ENCODE measurements around the gene WWC2.
A peak's percentile ranks its signal among the peaks of the same experiment; 100 is the strongest.

Gene WWC2

GRCh38 chr4:183098723-183099536 is at the start of gene WWC2:
Gene WWC2 (plus strand): TSS chr4:183099257. CDS start chr4:183099492, 235 bp downstream.
- FAIRE-seq: no peak

GRCh38 chr4:183053681-183054080 is 45.4 kb upstream of the WWC2 start:
- no peak for FAIRE-seq

DNA sequence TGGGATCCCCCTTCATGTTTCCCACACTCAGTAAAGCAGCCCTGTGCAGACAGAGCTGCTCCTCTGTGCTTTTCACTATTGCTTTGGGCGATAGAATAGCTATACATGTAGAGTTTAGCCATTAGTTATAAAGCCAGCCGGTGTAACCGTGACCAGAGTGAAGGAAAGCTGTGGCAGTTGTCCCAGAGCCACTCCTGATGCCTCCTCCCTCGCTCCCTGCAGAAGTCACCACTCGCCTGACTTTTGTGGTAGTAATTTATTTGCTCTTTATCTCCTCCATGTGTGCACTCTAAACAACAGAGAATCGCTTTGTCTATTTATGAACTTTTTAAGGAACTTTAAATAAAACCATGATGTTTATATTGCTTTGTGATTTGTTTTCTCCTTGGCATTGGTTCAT is 41.8 kb upstream of the WWC2 start:
- FAIRE-seq: no peak

DNA sequence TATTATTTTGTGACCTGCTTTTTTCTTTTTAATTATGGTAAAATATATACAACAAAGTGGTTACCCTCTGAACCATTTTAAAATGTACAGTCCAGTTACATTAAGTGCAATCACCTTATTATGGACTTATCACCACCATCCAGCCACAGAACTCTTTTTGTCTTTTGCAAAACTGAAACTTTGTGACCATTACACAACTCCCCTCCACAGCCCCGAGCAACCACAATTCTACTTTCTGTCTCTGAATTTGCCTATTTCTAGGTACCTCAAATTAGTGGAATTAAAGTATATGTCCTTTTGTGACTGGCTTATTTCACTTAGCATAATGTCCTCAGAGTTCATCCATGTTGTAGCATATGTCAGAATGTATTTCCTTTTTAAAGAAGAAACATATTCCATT is 39.3 kb upstream of the WWC2 start:
- no peak for FAIRE-seq

DNA sequence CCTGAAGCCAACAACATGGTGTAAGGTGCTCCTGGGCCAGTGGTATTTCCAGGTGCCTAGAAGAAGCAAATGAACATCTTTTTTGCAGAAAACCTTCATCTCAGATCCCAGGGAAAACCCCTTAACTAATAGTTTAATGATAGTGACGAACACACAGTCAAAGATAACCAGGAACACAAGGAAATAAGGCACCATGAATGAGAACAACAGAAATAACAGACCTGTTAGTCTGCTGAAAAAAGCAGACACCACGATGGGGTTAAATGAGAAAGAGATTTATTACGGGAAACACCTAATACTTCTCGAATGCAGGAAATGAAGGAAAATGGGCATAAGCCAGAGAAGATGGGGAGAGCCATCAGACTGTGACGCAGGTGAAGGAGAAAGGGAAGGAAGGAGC is 30.6 kb upstream of the WWC2 start:
- FAIRE-seq: no peak

GRCh38 chr4:183071222-183071621 is 27.8 kb upstream of the WWC2 start:
- no peak for FAIRE-seq

DNA sequence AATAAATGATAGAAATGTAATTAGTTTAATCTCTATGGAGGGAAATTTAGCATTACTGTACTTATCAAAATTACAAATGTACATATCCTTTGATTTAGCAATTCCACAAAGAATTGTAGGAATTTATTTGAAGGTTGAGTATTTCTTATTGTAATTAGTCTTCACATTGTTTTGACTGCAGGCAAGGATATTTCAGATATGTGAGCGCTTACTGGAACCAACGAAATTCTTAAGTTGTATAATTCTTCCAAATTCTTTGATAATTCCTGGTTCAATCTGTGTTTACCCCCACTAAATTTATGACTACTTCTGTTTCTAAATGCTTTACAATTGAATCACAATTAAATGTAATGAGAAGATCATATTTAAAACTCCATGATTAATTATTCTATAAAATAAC is 26.9 kb upstream of the WWC2 start:
- FAIRE-seq: no peak

GRCh38 chr4:183073838-183074145 is 25.3 kb upstream of the WWC2 start:
- no peak for FAIRE-seq

DNA sequence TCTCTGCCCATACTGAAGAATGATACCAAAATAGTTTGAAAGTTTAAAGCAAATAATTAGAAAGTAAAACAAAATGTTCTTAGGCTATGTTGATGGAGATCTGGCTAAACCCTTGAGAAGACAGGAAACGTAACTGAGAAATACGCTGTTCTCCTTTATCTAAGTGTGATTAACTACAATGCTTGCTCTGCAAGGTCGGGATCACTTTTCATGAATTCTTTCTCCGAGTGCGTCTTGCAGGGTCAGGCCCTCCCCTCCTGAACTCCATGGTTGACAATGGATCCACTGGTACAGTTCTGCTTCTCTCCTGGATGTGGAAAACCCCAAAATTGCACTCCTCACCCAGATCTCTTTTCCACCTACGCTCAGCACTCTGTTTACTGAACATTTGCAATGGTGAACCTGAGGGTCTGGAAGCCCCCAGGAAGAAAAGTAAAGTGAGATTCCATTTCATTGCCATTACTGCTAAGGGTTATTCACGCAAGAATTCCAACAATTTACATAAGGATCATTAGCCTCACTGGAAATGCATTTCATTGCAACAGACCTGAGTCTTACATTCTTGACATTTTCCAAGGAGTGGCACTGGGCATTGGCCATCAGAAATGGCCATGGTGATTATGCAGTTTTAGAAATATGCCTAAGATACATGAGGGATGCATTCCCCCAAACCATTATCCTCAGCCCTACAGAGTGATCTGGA is 24.6 kb upstream of the WWC2 start:
- no peak for FAIRE-seq

DNA sequence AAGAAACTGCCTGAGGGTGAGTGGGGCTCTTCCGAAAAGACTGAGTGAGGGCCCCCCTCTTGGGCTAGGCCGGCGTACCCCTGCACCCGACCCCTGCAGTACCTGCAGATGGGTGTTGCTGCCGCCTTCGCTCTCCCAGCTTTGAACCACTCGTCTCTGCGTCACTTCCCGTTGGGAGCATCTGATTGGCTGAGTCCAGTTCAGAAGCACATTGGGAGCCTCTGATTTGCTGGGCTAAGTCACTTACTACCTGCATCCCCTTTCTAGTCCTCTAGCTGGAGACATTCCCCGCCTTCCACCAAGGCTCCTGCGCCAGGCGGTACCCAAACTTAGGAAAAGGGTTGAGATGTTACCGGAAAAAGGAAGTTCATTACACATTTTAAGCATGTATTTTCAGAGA is 20.4 kb upstream of the WWC2 start:
- no peak for FAIRE-seq

DNA sequence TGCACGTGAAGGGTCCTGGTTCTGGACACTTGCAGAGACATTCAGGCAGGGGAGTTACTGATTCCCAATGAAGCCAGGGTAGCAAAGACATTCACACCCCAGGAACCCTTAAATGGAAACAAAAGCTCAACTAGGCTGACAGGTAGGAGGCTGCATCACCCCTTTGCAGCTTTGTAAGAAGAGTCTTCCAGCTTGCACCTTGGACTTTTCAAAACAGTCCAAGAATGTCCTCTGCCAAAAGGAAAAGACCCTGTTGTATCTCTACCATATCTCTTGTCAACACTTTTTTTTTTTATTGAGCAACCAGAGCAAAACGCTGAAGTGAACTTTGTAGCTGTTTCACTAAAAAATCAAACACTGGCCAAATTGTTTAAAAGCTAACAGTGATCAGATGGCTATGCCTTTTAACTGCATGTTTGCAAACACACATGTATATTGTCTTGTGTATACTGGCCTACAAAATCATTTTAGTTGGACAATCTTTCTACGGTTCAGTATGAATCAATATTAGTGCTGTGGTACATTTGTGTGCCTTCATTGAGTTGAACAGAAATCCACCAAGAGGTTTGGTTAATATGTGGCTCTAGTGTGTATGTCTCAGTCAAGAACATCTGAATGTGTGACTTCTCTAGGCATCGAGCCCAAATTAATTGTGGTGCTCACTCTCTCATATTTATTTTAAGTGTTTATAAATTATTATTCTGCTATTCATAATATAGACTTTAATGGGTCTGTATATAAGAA is 18.5 kb upstream of the WWC2 start:
- no peak for FAIRE-seq

DNA sequence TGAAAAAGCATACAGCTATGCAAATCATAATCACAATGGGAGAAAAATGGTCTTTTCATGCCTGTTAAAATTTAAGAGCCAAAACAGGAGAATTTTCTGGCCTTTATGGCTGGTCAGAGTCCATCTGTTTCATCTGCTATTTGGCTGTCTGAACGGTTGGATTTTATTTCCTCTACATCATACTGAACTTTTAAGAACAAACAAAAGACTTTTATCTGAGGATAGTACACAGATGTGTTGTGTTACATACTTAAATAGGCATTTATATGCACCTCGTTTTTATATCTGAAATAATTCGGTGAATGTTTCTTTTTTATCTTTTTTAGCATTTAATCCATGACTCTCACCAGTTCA is 18.0 kb upstream of the WWC2 start:
- no peak for FAIRE-seq

DNA sequence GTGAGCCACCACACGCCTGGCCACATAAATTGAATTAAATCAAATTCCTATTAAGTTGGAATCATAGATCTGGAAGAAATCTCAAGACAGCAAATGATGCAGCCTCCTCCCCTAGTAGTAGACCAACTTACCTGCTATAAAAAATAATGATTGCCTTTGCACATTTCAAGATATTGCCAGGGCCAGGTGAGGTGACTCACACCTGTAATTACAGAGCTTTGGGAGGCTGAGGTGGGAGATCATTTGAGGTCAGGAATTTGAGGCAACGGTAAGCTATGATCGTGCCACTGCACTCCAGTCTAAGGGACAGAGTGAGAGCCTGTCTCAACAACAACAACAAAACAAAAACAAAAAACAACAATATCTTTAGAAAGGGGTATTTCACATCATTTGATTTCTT is 17.0 kb upstream of the WWC2 start:
- FAIRE-seq: no peak

GRCh38 chr4:183094393-183095198 is 4.5 kb upstream of the WWC2 start:
- FAIRE-seq: no peak

DNA sequence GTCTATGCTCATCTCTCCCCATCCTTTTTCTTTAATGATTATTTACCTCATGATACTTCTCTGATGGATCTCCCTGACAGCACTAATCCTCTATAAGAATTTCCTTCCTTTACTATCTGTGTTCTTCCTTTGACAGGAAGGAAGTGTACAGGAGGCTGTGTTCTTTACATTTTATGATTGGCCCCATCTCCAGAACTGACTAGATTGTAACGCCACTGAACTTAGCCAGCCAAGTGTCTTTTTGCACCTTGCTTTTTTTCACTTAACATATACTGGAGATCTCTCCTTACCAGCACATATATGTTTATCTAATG is 3.9 kb upstream of the WWC2 start:
- FAIRE-seq: no peak

GRCh38 chr4:183096276-183096965 is 2.6 kb upstream of the WWC2 start:
- FAIRE-seq: no peak

DNA sequence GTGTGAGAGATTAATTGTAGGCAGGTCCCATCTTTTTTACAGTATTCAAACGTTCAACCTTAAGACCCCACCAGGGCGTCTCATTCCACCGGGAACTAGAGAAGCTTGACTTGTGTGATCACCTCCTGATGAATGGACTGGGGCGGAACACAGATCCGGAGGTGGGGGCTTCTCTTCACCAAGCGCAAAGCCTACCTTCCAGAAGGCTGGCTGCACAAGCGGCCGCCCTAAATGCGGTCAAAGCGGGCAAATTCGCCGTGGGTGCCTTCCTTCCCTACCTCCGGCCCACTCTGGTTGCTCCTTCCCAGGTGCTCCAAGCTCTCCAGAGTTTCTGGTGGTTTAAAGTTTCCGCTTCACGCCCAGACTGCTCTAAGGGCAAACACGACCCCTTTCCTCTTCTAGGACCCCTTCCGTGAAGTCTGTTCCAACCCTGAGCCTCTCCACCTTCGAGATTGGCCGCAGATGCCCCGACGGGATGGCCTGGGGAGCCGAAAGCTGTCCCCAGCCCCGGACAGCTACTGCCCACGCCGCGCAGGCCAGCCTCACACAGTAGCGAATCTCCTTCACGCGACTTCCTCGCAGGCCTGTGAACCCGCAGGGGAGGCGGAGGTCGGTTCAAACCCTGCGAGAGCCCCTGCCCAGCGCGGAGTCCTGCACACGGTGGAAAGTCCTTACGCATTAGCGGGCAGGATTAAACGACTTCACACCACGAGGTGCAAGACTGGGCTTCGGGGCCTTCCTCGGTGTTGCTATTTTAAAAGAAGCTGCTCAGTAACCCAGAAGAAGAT is 1.6 kb upstream of the WWC2 start:
- no peak for FAIRE-seq

- no peak for FAIRE-seq
Measured at GRCh38 chr4:183098019-183098722, 886 bp upstream of the WWC2 start.

GRCh38 chr4:183099537-183100297 is 660 bp downstream of the WWC2 start:
- no peak for FAIRE-seq

DNA sequence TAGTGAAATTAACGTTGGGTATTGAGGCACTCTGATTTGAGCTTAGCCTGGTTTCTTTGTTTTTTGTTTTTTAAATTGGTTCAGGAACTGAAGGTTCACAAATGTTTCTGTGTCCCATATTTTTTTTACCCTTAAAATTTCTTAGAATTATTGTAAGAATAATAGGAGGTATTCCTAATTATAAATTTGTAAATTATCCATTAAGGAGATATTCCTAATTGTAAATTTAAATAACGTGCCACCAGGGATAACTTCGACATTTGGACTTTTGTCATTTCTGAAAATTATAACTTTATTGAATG is 1.2 kb downstream of the WWC2 start:
- peak; percentile 93 for FAIRE-seq

DNA sequence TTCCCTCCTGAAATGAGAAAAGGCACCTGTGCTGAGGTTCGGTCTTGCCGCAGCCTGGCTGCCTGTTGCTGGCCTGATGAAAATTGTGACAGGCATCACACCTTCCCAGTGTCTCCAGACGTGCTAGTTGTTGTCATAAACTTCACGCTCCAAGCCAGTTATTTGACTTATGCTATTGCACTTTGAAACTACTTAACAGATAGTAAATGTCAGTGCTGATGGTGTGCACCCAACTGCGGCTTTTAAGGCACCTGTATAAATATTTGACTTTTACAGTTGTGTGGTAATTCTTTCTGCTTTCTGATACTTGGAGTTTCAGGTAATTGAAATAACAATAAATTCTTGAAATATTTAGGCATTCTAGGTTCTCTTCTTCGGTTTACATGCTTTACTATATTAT is 1.8 kb downstream of the WWC2 start:
- FAIRE-seq: no peak

Data from islet of Langerhans (tissue), 1 donor.